GM10248 (cell line): Measurements from ENCODE around the gene MSI2.

Experiments
- CTCF ChIA-PET: fragments of 300-600 bp; sonication (Branson Sonifier 250); formaldehyde crosslinking; extraction: SDS; loops from one replicate; lab custom pipeline; 2021; ENCODE audit warnings: antibody characterized with exemption; lab: Yijun Ruan, JAX
- POLR2A ChIA-PET: fragments of 350-650 bp; sonication (Branson Sonifier 250); formaldehyde crosslinking; extraction: SDS; loops from one replicate; lab custom pipeline; 2020; ENCODE audit warnings: antibody characterized with exemption; lab: Yijun Ruan, JAX
- DNase-seq: peaks from one replicate; pipeline ENCODE4 v3.0.0; 2012; ENCODE audit errors: extremely low spot score
- TF ChIP-seq, protein P1 (sequence below): IDR thresholded peaks from 2 replicates; pipeline ENCODE4 v1.5.1; 2012; ENCODE audit warnings: mild to moderate bottlenecking, low read depth; ENCODE audit errors: extremely low read depth, missing control alignments, control extremely low read depth

MSI2 gene

DNA sequence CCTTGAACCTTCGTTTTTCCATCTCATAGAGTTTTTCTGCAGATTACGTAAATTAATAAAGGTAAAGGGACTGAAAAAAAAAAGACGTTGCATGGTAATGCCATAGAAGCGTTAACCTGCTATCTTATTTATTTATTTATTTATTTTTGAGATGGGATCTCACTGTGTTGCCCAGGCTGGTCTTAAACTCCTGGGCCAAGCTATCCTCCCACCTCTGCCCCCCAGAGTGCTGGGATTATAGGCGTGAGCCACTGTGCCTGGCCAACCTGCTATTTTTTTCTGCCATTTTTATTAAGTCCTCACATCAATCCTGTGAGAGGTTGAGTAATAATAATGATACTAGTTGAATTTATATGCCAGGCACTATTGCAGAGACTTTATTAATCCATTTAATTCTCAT, 7.9 kb downstream of the MSI2 start:
- ChIA-PET CTCF (interaction anchor here (2.5 kb wide), 1 partner anchor 21 kb away, joined by 10 read pairs; no protein-coding TSS in a partner anchor), POLR2A (no interaction called here)
- DNase-seq = no peak
- TF ChIP-seq, protein P1, sequence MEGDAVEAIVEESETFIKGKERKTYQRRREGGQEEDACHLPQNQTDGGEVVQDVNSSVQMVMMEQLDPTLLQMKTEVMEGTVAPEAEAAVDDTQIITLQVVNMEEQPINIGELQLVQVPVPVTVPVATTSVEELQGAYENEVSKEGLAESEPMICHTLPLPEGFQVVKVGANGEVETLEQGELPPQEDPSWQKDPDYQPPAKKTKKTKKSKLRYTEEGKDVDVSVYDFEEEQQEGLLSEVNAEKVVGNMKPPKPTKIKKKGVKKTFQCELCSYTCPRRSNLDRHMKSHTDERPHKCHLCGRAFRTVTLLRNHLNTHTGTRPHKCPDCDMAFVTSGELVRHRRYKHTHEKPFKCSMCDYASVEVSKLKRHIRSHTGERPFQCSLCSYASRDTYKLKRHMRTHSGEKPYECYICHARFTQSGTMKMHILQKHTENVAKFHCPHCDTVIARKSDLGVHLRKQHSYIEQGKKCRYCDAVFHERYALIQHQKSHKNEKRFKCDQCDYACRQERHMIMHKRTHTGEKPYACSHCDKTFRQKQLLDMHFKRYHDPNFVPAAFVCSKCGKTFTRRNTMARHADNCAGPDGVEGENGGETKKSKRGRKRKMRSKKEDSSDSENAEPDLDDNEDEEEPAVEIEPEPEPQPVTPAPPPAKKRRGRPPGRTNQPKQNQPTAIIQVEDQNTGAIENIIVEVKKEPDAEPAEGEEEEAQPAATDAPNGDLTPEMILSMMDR = no peak

DNA sequence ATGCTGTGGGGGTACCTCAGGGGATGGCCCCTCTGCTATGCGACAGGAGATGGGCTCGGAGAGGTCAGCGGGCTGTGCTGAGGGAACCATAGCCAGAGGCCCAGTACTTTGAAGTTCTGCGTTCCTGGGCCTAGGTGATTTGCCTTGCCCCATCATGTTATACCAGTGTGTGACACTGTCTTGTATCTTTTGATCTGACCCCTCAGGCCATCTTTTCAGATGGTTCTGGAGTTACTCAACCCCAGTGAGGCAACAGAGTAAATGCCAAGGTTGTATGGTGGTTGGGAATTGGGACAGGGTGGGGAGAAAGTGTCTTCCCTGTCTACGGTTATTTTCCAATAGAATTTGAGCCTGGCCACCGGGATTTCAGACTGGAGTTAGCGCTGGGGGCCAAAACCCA, 8.5 kb downstream of the MSI2 start:
- DNase-seq = no peak
- ChIA-PET CTCF (interaction anchor here (2.5 kb wide), 1 partner anchor 22 kb away, joined by 10 read pairs; no protein-coding TSS in a partner anchor), POLR2A (no interaction called here)
- TF ChIP-seq, protein P1 = no peak

DNA sequence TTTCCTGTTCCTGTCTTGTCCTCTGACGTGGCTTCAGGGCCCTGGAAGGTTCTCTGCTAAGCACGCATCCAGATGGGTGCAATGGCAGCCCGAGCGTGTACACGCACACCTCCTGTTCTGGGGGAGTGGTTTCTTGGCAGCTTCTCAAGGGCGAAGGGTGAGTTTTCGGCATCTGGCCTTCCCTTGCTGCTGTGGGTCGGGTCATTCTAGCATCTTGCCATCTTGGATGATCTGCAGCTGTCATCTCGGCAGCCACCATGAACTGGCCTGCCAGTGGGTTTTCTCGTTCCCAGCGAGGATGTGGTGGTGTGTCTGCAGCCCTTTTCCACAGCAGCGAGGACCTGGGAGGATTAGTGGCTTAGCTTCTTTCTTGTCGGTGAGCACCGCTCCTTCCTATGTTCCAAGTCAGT, 10.6 kb downstream of the MSI2 start:
- TF ChIP-seq, protein P1 = no peak
- no peak for DNase-seq
- POLR2A ChIA-PET = interaction anchor here (0.6 kb wide), 1 partner anchor 16 kb away, joined by 3 read pairs; no protein-coding TSS in a partner anchor
- CTCF ChIA-PET = interaction anchor here (0.8 to 5.4 kb wide), 4 partner anchors 10 to 137 kb away, joined by 3 to 30 read pairs (median 3); no protein-coding TSS in a partner anchor

DNA sequence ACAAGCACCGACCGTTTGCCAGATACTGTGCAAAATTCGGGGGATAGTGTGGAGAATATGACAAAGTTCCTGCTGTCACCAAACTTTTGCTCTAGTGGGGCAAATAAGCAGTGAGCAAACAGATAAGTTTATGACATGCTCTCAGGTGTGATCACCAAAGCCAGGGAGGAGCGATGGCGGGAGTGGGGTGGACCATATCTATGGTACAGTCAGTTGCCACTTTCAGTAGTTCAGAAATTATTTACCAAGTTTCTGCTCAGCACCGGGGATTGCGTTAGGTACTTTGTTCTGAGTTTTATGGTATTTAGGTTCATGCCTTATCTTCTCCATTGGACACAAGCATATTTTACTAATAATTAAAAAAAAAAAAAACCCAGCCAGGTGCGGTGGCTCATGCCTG, 11.9 kb downstream of the MSI2 start:
- ChIA-PET CTCF (interaction anchor here (0.6 to 5.4 kb wide), 2 partner anchors 10 to 25 kb away, joined by 3 to 30 read pairs; no protein-coding TSS in a partner anchor), POLR2A (no interaction called here)
- TF ChIP-seq, protein P1 = no peak
- no peak for DNase-seq

DNA sequence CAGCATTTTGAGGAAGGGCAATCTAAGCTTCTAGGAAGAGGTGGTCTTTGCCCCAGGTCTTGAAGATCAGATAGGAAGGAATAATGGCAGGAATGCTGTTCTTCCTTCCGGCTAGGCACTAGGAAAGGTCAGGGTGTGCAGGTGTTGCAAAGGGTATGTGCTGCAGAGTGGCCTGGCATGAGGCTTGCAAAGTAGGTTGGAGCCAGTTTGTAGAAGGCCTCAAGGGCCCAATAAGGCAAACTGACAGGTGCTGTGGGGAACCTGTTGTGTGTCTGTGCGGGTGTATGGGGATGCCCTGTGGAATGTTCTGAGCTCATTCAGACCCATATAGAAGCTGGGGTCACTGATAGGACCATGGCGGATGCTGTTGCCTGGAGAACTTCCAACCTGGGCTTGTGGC, 12.7 kb downstream of the MSI2 start:
- no peak for DNase-seq
- TF ChIP-seq, protein P1 = no peak
- ChIA-PET CTCF (interaction anchor here (1.7 to 5.4 kb wide), 5 partner anchors 7 to 36 kb away, joined by 5 to 30 read pairs (median 5); no protein-coding TSS in a partner anchor), POLR2A (no interaction called here)

DNA sequence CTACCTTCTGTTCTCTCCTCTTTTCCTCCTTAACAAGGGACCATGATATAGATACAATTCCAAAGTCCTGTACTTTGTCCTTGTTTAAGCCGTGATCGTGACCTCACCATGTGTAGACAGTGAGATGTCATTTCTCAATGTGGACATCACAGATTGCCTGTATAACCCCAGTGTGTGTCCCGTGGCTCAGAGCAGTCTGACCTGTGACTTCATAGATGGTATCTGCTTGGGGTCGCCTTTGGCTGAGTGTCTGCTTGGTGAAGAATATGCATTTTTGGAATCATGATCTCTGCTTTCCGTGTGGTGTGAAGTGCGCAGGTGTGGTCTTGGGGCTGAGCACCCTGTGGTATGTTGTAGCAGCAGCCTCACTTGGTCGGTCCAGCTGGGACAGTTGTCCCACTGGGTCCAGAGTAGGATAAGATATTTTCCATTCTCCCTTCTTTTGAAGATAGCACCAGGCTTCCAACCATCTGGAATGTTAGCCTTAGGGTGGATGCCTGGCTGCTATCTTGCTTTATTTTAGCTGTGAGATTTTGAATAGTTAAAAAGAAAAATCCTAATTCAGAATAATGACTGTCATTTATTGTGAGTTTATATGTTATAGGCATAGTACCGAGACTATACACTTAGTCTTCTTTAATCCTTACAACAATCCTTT, 13.4 kb downstream of the MSI2 start:
- POLR2A ChIA-PET = interaction anchor here (0.8 kb wide), 1 partner anchor 8 kb away, joined by 6 read pairs; no protein-coding TSS in a partner anchor
- TF ChIP-seq, protein P1 = no peak
- CTCF ChIA-PET = interaction anchor here (0.9 to 5.4 kb wide), 9 partner anchors 8 to 35 kb away, joined by 3 to 30 read pairs (median 5); no protein-coding TSS in a partner anchor
- no peak for DNase-seq
